Transverse colon (tissue), 4 donors: ENCODE data around the gene STARD9. TPM values are rescaled to one million over a fixed set of nuclear protein-coding genes. Genes with fewer than 3 reads are reported as not detected.

Experiments used
- DNase-seq: peaks from one replicate; pipeline ENCODE4 v3.0.0-alpha.2; 2019
- H3K27ac ChIP-seq, 4 donors: fragments of 200-600 bp; sonication (generic); 2 replicates each; pipeline ENCODE4 v1.5.1; 2016 to 2018; ENCODE audit warnings: inconsistent platforms in 4 of 4
- H3K27me3 ChIP-seq: fragments of 200-600 bp; sonication (generic); 2 replicates; pipeline ENCODE4 v1.5.1; 2017; ENCODE audit warnings: inconsistent platforms
- H3K36me3 ChIP-seq, 4 donors: fragments of 200-600 bp; sonication (generic); 2 replicates each; pipeline ENCODE4 v1.5.1; 2017 to 2019; ENCODE audit warnings: inconsistent platforms in 4 of 4
- H3K4me1 ChIP-seq, 4 donors: fragments of 200-600 bp; sonication (generic); 2 replicates each; pipeline ENCODE4 v1.5.1; 2017 to 2020; ENCODE audit warnings: inconsistent platforms in 4 of 4
- H3K4me3 ChIP-seq, 4 donors: fragments of 200-600 bp; sonication (generic); 1 replicate in 1 of 4; 2 replicates in 3 of 4; pipeline versions ENCODE4 v1.5.1 to v1.6.1; 2017 to 2019; ENCODE audit warnings: inconsistent platforms in 4 of 4
- H3K9me3 ChIP-seq, 2 donors: fragments of 200-600 bp; sonication (generic); 2 replicates each; pipeline ENCODE4 v1.5.1; 2017 to 2019; ENCODE audit warnings: inconsistent platforms in 2 of 2
- CTCF ChIP-seq, 5 experiments: fragments of 200-600 bp in 3 of 5; fragments of 450-650 bp in 2 of 5; sonication (generic) in 3 of 5; IDR thresholded peaks; 1 replicate in 2 of 5; 2 replicates in 3 of 5; pipeline ENCODE4 v1.5.1; 2016 to 2017; ENCODE audit warnings: antibody characterized with exemption in 5 of 5, inconsistent platforms in 3 of 5, mild to moderate bottlenecking in 2 of 5, moderate library complexity in 1 of 5
- EP300 ChIP-seq: sonication (generic); formaldehyde crosslinking; IDR thresholded peaks from one replicate; pipeline ENCODE4 v1.6.1; 2017; ENCODE audit warnings: antibody characterized with exemption, low read depth
- POLR2A ChIP-seq: fragments of 450-650 bp; IDR thresholded peaks from one replicate; pipeline ENCODE4 v1.6.1; 2016; ENCODE audit warnings: antibody characterized with exemption, mild to moderate bottlenecking, moderate library complexity
- POLR2AphosphoS5 ChIP-seq, 3 donors: sonication (generic); formaldehyde crosslinking; IDR thresholded peaks; one replicate each; pipeline ENCODE4 v1.6.1; 2016; ENCODE audit warnings: antibody characterized with exemption in 3 of 3
- WGBS, 2 donors: methylation state at CpG; one replicate each; pipeline ENCODE4 v1.1.5; 2018; ENCODE audit warnings: low coverage in 1 of 2; 5-methylcytosine and 5-hydroxymethylcytosine counted together
- in situ Hi-C, 4 donors: fragments of 200-750 bp; cut with MboI; loops; one replicate each; pipeline versions ENCODE4 v1.15.0 to v1.15.1; 2017; ENCODE audit warnings: low sequenced_read_pairs in 3 of 4, low pct_ligation_motif_present in 1 of 4, low pct_unique_long_range_greater_than_20kb in 1 of 4
- intact Hi-C: fragments of 100-400 bp; cut with DNase I; formaldehyde crosslinking; loops from one replicate; pipeline ENCODE4 v1.15.1; 2023; ENCODE audit warnings: low total_unique reads
- total RNA-seq, 4 donors: library from RNA; depleted of rRNA; stranded (reverse); fragments of >200 nt; gene quantifications; one replicate each; pipeline ENCODE4 v1.1.0, GENCODE V29; 2016

Gene STARD9
- total RNA-seq, 4 donors from 2014 or later = 11.1 to 52.5 (median 22.4) TPM

GRCh38 chr15:42742149-42742548 lies 166.7 kb downstream of the STARD9 start:
- H3K4me1 ChIP-seq = peaks cover 0 to 7% (median 5%) of the 10 kb centered on the region in 4 donors
- no peaks in the 10 kb centered on the region for H3K27me3 ChIP-seq
- no peaks in the 10 kb centered on the region for H3K9me3 ChIP-seq
- peaks cover 0 to 10% (median 0%) of the 10 kb centered on the region in 4 donors for H3K36me3 ChIP-seq
- in situ Hi-C loops (loop anchor here in 1 of 4 donors (25.0 kb wide), 1 partner anchor 170 kb away; the partner anchor contains the start of gene TTBK2), intact Hi-C loops (no loop called here)
- H3K27ac ChIP-seq = no peak overlapping the region
- no peak for DNase-seq
- no peak overlapping the region for H3K4me3 ChIP-seq
- TF ChIP-seq POLR2AphosphoS5 (IDR thresholded peaks at IDR 0.05) (no peak), POLR2A (no peak), CTCF (IDR thresholded peaks at IDR 0.05) (no peak), EP300 (no peak)
- WGBS, 2 donors = 92 to 94% methylated on average over 4 of the region's 4 CpGs

- intact Hi-C loops = no loop called here
- H3K4me3 ChIP-seq = no peak overlapping the region
- TF ChIP-seq POLR2A (no peak), CTCF (IDR thresholded peaks at IDR 0.05) (no peak), POLR2AphosphoS5 (IDR thresholded peaks at IDR 0.05) (no peak), EP300 (no peak)
- H3K27ac ChIP-seq = no peak overlapping the region
- WGBS, 2 donors = 95 to 100% methylated on average over 1 of the region's 1 CpG
- H3K4me1 ChIP-seq = no peaks in the 10 kb centered on the region
- H3K9me3 ChIP-seq = no peaks in the 10 kb centered on the region
- in situ Hi-C loops = loop anchor here in 1 of 4 donors (25.0 kb wide), 1 partner anchor 168 kb away; the partner anchor contains the start of gene TTBK2
- H3K36me3 ChIP-seq = peaks cover 0 to 10% (median 0%) of the 10 kb centered on the region in 4 donors
- no peak for DNase-seq
- no peaks in the 10 kb centered on the region for H3K27me3 ChIP-seq
Measured at GRCh38 chr15:42744195-42744594, 168.8 kb downstream of the STARD9 start.

GRCh38 chr15:42749266-42749665 lies 173.9 kb downstream of the STARD9 start:
- peaks cover 0 to 32% (median 7%) of the 10 kb centered on the region in 4 donors for H3K36me3 ChIP-seq
- H3K9me3 ChIP-seq = peaks cover 0 to 4% of the 10 kb centered on the region in 2 donors
- intact Hi-C loops = no loop called here
- H3K4me3 ChIP-seq = no peak overlapping the region
- DNase-seq = no peak
- in situ Hi-C loops = loop anchor here in 1 of 4 donors (25.0 kb wide), 1 partner anchor 163 kb away; the partner anchor contains the start of gene TTBK2
- 88 to 100% methylated on average over 1 of the region's 1 CpG for WGBS, 2 donors
- no peak overlapping the region for H3K27ac ChIP-seq
- TF ChIP-seq EP300 (no peak), CTCF (IDR thresholded peaks at IDR 0.05) (no peak), POLR2A (no peak), POLR2AphosphoS5 (IDR thresholded peaks at IDR 0.05) (no peak)
- no peaks in the 10 kb centered on the region for H3K27me3 ChIP-seq
- no peaks in the 10 kb centered on the region for H3K4me1 ChIP-seq

GRCh38 chr15:42750306-42750705 lies 174.9 kb downstream of the STARD9 start:
- in situ Hi-C loops (no loop called here), intact Hi-C loops (no loop called here)
- no peaks in the 10 kb centered on the region for H3K27me3 ChIP-seq
- no peak for TF ChIP-seq EP300
- no peak for TF ChIP-seq POLR2A
- TF ChIP-seq CTCF (IDR thresholded peaks at IDR 0.05) = no peak
- no peak for TF ChIP-seq POLR2AphosphoS5 (IDR thresholded peaks at IDR 0.05)
- no peak for DNase-seq
- H3K27ac ChIP-seq = no peak overlapping the region
- peaks cover 0 to 28% (median 7%) of the 10 kb centered on the region in 4 donors for H3K36me3 ChIP-seq
- no peak overlapping the region for H3K4me3 ChIP-seq
- whole genome bisulfite sequencing, 2 donors = 80 to 92% methylated on average over 2 of the region's 2 CpGs
- no peaks in the 10 kb centered on the region for H3K4me1 ChIP-seq
- peaks cover 0 to 4% of the 10 kb centered on the region in 2 donors for H3K9me3 ChIP-seq
